HFF-Myc (cell line): ENCODE data around the gene RIPPLY1.

Experiments
- DNase-seq: peaks from one replicate; pipeline ENCODE4 v3.0.0-alpha.2; 2011; ENCODE audit warnings: low read depth; ENCODE audit errors: extremely low read depth
- H3K4me3 ChIP-seq: replicated peaks from 2 replicates; pipeline ENCODE4 v1.5.1; 2011; ENCODE audit warnings: low read depth, mild to moderate bottlenecking, control low read depth, low read length
- TF ChIP-seq, protein P1 (sequence below): IDR thresholded peaks from 2 replicates; pipeline ENCODE4 v1.5.1; 2012; ENCODE audit warnings: mild to moderate bottlenecking, low read depth, low read length, control low read depth; ENCODE audit errors: missing control alignments

RIPPLY1 gene, protein sequence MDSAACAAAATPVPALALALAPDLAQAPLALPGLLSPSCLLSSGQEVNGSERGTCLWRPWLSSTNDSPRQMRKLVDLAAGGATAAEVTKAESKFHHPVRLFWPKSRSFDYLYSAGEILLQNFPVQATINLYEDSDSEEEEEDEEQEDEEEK

DNA sequence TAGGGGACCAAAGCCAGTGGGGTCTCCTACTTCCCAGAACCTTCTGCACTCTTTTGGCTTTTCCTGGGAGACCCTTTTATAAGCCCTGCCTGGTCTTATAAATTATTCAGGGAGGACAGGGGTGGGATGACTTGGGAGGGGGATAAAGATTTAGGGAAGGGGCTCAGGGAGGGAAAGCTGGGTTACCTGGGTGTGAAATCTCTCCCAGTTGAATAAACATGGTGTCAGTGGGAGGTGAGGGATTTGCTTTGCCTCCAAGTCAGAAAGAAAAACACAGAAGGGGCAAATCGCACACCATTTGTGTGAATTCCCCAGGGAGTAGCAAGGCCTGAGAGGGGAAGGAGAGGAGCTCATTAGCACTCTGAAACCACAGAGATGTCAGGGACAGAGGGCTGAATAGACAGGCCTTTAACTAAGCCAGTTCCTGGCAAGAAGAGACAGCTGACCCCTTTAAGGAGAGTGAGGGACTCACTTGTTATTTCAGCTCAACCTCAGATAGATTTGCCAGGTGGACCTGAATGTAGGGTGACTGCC is at the start of gene RIPPLY1:
Gene RIPPLY1 (minus strand): TSS at position 51 of the 534 bp plus-strand sequence. CDS start 54 bp downstream, outside the sequence.
- H3K4me3 ChIP-seq, result no peak within 1 kb of the TSS
- TF ChIP-seq, protein P1, sequence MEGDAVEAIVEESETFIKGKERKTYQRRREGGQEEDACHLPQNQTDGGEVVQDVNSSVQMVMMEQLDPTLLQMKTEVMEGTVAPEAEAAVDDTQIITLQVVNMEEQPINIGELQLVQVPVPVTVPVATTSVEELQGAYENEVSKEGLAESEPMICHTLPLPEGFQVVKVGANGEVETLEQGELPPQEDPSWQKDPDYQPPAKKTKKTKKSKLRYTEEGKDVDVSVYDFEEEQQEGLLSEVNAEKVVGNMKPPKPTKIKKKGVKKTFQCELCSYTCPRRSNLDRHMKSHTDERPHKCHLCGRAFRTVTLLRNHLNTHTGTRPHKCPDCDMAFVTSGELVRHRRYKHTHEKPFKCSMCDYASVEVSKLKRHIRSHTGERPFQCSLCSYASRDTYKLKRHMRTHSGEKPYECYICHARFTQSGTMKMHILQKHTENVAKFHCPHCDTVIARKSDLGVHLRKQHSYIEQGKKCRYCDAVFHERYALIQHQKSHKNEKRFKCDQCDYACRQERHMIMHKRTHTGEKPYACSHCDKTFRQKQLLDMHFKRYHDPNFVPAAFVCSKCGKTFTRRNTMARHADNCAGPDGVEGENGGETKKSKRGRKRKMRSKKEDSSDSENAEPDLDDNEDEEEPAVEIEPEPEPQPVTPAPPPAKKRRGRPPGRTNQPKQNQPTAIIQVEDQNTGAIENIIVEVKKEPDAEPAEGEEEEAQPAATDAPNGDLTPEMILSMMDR, result no peak
- DNase-seq, result no peak

DNA sequence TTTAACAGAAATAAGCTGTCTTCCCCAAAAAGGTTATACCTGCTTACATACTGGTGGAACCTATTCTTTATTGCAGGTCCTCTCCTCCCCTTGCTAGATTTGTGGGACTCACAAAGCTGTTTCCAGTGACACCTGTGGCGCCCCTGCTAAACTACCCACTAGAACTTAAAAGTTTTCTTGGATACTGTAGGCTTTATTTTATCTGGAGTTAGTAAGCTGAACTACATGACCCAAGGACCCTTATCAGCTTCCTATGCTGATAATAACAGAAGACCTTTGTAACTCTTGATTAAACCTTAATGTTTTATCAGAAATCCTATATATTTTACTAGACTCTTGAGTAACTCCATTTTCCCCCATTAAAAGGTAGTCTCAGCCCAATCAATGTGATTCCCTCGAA is 49.4 kb upstream of the RIPPLY1 start:
- no peak for DNase-seq
- TF ChIP-seq, protein P1, result no peak
- H3K4me3 ChIP-seq, result no peak overlapping the region

DNA sequence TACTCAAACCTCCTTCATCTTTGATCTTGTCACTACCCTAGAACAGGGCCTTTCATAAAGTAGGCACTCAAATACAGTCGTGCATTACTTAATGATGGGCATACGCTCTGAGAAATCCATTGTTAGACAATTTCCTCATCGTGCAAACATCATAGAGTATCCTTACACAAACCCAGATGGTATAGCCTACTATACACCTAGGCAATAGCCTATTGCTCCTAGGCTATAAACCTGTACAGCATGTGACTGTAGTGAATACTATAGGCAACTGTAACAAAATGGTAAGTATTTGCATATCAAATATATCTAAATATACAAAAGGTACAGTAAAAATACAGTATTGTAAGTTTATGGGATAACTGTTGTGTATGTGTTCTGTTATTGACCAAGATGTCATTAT is 48.9 kb upstream of the RIPPLY1 start:
- DNase-seq, result no peak
- H3K4me3 ChIP-seq, result no peak overlapping the region
- TF ChIP-seq, protein P1, result no peak

DNA sequence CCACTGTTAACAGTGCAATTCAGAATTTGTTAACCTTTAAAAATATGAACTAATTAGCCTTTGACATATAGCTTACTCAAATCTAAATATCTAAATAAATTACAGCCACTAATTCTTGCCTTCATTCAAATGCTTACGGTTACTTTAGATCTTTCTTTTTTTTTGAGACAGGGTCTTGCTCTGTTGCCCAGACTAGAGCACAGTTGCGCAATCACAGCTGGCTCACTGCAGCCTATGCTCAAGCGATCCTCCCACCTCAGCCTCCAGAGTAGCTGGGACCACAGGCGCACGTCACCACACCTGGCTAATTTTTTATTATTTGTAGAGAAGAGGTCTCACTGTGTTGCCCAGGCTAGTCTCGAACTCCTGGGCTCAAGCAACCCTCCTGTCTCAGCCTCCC is 48.1 kb upstream of the RIPPLY1 start:
- no peak overlapping the region for H3K4me3 ChIP-seq
- TF ChIP-seq, protein P1, result no peak
- DNase-seq, result no peak

DNA sequence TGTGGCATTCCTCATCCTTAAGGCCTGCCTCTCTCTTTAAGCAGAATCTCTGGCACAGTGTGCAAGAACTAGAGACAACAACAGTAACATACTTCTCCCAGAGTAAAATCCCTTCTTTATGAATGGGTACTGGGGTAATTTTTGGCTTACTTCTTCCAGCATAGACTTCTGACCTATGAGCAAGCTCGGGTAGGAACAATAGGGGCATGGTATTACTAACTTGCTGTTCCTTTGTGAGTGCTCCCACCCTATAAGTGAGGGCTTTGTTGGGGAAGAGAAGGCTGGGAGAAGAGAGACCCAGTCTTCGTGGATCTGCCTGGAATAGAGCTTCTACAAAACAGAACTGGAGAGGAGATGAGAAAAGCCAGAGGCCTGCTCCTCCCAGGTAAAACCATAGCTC is 47.2 kb upstream of the RIPPLY1 start:
- no peak overlapping the region for H3K4me3 ChIP-seq
- TF ChIP-seq, protein P1, result no peak
- DNase-seq, result no peak

DNA sequence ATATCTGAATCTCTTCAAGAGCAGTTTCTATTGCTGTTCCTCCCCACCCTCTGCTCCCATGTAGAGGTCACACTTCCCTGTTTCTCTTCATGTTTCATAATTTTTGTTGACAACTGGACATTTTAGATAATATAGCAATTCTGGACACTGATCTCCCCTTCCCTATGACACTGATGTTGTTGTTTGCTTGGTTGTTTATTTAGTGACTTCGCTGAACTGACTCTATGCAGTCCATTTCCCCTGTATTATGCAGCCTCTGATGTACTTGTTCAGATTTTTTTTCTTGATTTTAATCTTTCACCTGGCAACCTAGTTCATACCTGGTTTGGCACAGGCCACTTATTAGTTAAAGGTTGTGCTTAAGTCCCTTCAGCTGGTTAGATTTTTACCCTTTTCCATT is 46.2 kb upstream of the RIPPLY1 start:
- DNase-seq, result no peak
- H3K4me3 ChIP-seq, result no peak overlapping the region
- TF ChIP-seq, protein P1, result no peak

DNA sequence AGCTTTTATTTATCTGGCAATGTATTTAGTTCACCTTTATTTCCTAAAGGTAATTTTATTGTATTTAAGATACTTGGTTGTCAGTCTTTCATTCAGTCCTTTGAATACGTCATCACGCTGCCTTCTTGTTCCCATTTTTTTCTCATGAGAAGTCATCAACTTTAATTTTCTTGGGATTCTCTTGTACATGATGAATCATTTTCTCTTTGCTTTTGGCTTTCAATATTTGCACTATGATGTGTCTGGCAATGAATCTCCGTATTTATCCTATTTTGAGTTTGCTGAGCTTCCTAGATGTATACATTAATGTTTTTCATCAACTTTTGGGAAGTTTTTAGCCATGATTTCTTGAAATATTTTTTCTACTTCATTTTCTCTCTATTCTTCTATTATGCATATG is 45.5 kb upstream of the RIPPLY1 start:
- TF ChIP-seq, protein P1, result no peak

More for the DNA sequence above, 45.5 kb upstream of the RIPPLY1 start:
- H3K4me3 ChIP-seq, result no peak overlapping the region
- no peak for DNase-seq
